ENCODE data around the gene ZIC1.

ZIC1 gene

DNA sequence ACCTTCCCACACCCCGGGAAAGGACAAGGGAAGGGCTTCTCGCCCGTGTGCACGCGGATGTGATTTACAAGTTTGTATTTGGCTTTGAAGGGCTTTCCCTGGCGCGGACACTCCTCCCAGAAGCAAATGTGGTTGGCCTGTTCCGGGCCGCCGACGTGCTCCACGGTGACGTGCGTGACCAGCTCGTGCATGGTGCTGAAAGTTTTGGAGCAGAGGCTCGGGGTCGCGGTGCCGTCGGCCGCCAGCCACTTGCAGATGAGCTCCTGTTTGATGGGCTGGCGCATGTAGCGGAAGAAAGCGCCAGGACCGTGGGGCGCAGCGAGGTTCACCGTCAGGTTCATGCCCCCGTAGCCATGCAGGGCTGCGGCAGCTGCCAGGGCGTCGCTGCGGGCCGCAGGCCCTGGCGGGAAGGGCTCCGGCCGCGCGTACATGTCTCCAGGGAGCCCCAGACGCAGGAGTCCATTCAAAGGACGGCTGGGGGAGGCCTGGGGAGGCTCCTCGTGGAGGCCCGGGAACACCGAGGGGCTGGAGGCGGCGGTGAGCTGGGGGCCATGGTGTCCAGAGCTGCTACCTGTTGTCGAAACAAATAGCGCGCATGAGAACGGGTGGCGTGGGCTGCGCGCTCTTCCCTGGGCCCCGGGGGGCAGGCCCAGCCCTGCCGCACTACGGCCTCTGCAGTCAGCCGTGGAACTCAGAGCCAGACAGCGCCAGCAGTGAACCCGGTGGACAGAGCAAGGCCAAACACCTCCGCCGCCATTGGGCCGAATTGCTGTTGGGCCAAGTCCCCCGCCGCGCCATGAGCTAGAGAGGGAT, 13.1 kb upstream of the ZIC1 start:
- no peak for ATAC-seq

DNA sequence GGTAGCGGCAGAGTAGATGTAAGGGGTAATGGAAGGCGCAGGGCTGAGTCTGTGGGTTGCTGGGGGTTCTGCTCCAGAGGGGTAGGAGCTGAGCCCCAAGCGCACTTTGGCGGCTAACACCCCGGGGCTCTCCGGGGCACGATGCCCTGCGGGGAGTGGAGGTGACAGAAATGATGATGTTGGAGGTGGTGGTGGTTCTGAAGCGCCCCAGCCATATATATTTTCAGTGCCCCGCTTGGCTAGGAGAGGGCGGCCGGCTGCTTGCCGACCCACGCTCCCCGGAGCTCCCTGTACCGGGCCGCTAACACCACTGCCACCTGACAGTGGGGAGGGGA, 12.5 kb upstream of the ZIC1 start:
- no peak for ATAC-seq

DNA sequence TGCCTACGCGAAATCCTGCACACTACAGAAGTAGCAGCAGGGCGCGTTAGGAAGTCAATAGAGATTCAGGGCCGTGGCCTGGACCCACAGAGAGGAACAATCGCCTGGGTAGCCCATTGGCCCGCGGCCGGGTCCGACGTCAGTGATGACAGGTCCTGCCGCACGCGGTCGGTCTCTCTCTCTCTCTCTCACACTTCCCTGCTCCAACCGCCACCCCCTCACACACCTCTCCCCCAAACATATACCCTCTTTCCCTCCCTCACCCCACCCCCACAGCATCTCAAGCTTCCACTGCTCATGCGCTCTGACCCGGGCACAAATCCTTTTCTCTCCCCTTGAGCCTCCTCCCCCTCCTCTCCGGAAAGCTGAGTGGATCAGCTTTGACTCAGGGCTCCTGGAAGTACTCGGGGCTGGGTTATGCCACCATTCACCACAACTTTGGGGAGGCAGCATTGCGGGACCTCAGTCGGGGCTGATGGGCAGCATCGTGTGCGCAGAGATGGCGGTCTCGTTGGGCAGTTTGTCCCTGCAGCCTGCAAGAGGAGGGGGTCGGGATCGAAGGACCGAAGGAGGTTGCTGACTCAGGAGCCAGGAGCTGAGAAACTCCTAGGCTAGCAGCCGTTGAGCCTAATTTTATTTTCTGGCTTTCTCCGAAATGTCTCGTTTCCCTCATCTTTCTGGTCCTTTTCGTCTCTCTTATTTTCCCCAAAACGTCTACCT, 11.8 kb upstream of the ZIC1 start:
- ATAC-seq = no peak

DNA sequence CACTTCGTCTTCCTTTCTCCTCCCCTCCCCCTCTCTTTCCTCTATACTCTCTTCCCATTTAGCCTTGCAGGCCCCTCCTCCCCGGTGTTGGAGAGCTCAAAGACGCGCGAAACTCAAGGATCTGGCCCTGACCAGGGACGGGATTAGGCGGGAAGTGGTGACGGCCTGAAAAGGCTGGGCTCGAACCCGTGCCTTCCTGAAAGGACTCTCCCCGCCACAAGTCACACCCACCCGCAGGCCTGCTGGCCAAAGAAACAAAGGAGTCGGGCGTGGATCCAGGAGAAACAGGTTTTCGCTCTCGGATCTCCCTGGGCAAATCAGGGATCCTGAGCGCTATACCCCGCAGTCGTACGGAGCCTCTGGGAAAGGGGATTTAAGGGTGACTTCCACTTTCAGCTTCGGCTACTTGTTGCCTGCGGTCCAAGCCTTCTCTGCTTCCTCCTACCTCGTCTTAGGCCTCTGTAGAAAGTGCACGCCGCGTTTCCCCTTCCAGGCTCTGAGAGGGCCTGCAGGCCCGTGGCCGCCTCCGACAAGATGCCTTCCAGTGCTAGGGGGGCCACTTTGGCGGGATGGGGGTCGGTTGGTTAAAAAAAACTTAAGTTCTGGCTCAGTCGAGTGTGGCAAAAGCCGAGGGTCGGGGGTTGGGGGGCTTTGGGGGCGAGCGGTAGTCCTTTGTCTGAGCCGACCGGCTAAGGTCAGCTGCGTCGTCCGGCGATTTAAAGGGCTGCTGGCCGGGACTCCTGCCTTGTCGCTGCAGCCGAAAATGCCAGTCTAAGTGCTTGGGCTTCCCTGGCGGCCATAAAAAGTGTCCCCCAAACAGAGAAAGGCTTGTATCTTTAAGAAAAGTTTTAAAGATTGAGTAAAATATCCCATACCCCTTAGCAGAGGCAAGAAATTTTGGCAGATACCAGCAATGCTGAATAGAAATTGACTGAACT, 11.0 kb upstream of the ZIC1 start:
- no peak for ATAC-seq

DNA sequence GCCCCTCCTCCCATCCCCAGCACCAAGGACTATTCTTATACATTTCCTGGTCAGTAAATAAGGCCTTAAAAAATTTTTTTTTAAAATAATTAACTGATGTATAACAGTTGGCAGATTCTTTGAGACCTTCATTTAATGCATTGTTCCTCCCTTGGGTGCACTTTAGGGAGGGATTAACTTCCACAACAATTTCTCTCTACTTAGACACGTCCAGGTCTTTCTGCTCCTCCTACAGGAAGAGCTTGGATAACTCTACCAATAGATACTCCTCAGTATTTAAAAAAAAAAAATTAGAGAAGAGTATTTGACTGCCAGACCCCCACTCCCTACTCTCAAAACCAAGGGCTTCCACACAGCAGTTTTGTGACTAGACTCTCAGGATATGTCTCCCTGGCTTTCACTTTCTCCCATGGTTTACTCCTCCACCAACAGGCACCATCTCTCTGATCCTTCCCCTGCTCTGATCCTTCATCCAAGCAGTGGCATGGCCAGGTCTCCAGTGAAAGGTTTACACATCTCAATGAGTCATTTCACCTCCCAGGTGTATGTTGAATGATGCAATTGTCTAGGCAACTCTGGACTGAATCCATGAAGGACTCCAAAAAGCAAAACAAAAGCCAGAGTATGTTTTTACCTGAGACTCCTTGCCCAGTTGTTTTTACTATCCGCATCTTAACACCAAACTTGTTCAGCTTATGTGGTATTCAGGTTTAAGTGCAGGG, 10.2 kb upstream of the ZIC1 start:
- no peak for ATAC-seq

DNA sequence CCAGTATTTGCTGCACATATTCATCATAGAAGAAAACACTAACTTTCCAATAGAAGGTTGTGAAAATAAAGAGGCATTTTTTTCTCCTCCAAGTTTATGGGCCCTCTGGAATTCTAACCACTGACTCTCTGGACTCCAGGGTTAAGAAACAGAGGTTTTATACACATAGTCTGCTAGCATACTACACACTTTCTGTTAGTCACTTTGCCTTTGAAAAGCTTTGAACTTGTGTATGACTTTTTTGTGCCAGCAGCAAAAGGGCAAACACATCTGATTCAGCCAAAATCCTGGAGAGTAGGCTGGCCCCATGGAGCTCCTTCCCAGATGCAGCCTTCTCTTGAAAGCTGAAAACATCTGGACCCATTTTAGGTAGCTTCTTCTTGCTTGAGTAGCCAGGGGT, 9.1 kb upstream of the ZIC1 start:
- ATAC-seq = no peak

DNA sequence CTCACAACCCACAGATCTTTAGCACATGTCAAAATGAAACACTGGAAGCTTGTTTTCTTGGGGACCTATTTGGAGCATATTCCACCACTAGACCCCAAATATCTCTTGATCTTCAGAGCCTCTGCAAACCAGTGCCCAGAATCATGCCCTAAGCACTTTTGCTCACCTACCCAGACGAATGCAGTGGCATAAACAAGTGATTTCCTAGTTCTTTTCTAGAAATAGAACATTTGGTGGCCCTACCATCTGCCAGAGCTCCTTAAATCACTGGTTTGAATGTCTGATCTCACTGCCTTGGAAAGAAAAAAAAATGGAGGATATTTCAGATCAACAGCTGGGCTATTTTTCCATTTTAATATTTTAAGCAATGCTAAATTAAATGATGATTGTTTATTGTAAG, 8.2 kb upstream of the ZIC1 start:
- no peak for ATAC-seq

DNA sequence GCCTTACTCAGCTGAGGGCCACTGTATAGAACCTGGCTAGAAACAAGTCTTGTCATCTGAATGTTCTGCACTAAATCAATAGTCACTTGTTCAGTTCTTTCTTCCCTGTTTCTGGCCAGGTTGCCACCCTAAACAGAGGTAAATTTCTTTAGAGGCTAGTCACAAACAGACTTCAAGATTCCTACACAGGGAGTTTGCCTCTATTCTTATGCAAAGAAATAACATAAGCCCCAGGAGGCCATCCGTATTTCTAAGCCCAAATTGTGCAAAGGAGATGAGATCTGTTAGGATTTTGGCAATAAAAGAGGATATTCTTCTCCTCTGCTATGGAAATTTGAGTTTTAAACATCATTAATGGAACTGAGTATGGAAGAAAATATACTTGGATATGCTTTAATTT, 7.7 kb upstream of the ZIC1 start:
- no peak for ATAC-seq

DNA sequence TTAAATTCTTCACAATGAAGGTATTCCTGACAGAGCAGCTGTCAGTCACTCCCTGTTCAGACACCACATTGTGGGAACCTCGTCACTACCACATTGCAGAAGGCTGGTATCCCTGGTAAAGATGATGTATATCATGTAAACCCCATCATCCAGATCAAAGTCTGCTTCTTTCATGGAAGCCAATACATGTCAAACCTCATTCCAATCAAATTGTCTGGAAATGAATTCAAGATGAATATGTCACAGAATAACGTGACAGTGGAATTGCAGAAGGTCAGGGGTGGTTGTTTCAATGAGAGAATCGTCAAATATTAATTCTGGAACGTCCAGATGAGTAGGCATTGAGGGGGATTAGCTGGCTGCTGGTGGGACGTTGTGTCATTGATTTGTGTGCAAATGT, 7.0 kb upstream of the ZIC1 start:
- no peak for ATAC-seq

DNA sequence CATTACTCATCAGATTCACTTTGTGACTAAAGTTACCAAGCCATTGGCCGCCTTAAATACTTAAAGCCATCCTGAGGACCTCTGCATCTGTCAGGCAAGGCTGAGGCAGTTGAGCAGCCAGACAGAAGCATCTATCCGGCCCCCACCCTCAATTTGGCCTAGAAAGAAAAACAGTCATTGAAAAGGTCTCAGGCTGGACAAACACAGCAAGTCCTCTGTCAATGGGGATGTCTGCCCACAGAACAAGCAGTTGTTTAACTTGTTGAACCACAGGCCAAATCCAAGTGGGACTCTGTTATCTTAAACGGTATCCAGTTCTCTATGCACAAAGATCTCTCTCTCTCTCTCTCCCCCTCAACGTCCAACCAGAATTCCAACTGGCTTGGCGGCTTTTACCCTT, 5.7 kb upstream of the ZIC1 start:
- ATAC-seq = no peak

DNA sequence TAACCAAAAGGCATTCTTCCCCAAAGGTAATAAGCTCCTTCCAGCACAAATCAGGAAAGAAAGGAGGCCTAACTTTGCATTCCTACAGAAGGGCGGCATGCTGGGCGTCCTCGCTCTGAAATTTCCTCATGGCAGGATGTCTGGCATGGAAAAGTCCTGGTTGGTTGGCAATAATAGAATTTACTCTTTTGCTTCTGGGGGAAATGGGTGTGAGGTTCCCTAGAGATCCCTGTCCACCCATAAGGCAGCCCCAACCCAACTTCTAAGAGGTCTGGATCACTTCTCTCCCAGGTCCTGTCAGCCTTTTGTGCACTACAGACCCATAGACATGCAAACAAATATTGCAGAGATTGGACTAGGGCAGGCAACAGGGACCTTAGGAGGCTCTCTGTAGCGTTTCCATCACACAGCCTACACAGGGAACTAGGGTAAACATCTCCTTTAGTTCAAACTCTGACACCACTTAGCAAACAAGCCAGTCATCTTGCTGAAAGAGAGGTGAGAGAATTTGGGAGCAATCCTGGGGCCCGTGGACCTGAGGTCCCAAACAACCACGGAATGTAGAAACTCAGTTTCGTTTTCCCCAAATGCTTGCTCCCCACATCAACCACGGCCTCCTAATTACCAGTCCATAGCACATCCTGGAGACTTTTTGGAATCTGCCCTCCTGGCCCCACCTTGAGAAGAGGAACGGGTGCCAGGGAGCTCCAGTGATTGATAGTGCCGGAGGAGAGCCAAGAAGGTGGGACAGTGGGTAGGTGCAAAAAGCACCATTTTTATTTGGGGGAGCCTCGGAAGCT, 5.0 kb upstream of the ZIC1 start:
- ATAC-seq = no peak

DNA sequence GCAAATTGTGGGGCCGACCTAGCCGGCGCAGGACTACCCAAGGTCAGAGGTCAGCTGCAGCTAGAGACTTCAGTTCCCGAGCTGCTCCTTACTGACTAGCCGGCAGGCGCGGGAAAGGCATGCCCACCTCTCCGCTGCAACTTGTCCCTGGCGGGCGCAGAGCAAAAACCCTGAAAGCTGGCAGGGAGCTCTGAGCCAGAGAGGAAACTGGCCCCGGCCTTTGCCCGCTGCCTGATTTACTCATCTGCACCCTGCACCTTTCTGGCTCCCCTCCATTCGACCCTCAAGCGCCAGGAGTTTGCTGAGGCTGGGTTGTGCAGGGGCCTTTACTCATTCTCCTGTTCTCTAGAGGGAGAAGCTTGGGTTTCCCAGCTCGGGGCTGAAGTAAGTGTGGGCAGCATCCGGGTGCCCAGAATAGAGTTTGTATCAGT, 4.3 kb upstream of the ZIC1 start:
- ATAC-seq = no peak

DNA sequence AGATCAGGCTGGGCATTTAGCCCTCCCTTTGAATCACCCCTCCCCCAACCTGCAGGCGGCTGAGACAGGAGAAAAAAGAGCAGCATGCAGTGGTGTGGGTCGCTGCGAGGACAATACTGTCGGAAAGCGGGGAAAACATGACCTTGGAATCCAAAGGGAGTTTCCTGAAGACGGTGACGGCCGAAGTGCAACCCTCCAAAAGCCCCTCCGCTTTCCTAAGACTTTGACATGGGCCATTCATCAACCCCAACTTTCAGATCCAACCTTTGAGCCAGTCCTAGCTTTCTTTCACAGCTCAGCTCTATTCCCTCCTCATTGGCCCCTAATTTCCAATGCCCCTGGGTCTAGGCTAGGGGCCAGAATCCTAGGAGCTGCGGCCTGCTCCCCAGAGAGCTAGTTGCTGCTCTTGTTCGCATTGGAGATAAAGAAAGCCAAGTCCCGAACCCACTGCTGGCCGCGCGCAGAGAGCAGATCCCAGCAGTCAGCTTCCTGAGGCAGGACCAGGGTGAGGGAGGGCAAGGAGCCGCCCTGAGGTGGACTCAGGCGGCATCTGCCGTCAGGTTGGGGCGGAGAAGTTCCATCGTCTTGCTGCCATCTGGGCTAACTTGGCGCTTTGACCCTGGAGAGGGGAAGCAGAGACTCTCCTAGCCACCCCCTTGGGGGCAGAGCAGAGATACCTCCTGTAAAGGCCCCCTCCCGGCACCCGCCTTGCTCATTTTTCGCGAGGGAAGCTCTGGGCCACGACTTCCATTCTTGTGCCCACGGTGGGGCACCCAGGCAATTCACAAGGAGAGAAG, 3.7 kb upstream of the ZIC1 start:
- ATAC-seq = no peak

DNA sequence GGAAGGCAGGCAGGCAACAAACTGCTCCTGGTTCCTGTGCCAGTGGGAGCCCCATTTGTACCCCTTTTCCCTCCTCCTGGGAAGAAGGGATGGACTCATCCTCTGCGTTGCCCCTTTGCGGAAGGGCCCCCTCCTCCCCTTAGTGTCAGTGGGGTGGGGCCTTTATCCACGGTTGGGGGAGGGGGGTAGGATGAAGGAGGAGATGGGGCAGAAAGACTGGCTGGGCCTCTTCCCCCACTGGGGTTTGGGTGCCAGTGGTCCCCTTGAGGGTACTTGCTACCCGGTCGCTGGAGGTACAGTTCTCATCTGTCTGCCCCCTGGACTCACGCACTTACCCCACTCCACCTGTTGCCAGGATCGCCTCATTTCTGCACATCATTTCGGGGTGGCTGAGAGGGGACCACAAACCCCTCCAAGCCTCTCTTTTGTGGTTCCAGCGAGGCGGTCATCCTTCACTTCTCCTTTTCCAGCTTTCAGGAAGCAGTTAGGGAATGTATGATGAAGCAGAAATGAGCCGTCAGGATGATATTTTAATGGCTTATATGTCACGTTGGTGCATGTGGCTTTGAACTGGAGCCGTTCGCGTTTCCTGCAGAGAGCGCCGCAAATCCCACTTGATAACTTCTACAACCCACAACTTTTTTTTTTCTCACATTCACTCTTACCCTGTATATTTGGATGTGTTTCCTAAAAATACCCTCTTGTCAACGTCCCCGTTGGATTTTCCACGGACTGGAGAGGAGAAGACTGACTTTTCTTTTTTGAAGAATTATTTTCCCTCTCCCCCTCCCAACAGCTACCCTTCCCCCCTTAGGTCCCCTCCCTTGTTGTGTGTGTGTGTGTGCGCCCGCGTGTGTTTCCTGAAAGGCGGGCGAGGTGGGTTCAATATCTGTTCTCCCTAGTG, 2.9 kb upstream of the ZIC1 start, which contains the start of gene ZIC4:
Gene ZIC4, minus strand, starts transcription at position 516 of the 904 bp plus-strand sequence. CDS start 3,746 bp downstream, outside the sequence.
- no peak for ATAC-seq

DNA sequence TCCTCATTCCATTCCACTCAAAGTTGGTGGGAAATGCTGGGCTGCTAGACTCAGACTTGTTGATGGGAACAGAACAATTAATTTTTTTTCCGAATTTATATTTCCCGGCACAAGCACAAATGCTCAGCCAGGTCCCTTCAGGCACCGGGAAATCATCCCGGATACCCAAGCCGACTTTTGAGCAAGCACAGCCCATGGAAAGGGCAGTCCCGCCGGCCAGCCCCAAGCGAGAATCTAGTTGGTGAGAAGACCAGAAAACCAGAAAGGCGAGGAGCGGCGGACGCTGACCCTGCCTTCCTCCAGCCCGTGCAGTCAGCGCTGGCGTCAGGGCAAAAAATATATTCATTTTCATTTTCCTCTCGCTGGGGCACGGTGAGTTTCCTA, 2.1 kb upstream of the ZIC1 start:
- no peak for ATAC-seq

DNA sequence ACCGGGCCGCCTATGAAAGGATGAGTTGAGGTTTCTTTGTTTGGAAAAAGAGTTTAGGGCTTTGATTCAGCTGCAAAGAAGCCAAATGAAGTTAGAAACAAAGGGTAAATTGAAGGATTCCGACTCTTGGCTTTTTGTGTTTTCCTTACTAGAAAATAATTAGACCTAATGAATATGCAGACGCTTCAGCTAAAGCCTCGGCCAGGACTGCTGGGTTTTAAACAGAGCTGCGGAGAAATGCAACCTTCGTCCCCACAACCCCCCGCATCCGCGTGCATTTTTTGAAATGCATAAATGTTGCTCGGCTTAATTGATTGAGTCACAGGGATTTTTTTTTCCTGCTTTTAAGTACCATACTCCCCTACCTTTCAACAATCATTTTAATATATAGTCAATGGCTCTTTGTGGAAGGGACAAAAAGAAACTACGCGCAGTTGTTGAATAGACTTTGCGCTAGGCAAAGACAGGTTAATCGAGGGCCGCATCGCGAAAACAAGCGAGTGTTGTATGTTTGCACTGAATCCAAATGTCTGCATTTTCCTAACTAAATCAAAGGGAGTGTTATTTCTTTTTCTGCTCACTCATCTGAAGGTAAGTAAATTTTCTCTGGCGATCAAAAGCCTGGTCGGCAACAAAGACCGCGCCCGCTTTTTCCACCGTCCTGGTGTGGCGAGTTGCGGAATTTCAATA, 1.5 kb upstream of the ZIC1 start:
- ATAC-seq = no peak

DNA sequence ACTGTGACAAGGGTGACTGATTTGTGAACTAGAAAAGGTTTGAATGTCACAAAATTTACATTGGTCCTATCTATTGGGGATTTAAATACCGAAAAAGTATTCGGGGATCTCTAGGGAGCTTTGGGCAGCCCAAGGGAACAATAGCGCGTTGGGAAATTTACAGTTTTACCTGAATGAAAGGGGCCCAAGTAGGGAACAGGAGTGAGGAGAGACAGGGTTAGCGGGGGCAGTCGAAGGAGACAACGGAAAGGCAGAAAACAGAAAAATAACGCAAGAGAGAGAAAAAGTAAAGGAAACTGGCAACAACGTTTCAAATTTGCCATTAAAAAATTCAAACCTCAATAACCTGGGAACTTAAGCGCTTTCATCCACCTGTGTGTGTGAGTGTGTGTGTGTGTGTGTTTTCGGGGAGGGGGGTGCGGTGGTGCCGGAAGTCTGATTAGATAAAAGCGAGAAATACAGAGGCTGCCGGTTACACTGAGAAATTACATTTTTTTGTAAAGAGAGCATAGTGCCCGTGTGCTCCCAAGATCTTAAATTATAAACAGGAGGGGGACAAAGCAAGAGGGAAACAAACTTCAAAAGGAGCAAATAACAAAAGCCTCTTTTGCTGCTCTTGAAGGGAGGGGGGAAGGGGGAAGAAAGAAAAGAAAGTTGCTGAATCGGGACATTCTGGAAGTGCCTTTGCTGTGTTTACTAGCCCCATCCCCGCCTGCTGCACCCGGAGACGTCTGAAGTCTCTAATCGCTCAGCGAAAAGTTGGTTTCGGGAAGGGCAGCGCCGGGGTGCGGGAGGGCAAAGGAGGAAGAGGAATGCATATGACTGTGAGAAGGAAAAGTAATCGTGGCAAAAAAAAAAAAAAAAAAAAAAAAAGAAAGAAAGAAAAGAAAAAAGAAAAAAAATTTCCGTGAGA, 721 bp upstream of the ZIC1 start:
- no peak for ATAC-seq

DNA sequence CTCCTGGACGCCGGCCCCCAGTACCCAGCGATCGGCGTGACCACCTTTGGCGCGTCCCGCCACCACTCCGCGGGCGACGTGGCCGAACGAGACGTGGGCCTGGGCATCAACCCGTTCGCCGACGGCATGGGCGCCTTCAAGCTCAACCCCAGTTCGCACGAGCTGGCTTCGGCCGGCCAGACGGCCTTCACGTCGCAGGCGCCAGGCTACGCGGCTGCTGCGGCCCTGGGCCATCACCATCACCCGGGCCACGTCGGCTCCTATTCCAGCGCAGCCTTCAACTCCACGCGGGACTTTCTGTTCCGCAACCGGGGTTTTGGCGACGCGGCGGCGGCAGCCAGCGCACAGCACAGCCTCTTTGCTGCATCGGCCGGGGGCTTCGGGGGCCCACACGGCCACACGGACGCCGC, 956 bp downstream of the ZIC1 start:
- ATAC-seq = no peak
